Measurements from ENCODE around the gene SUPT16H.

The SUPT16H gene

GRCh38 chr14:21408147-21408546 lies 24.3 kb upstream of the SUPT16H start:
- DNase-seq (ENCODE audit: extremely low read depth, low read depth), result no peak

GRCh38 chr14:21406213-21406612 lies 22.4 kb upstream of the SUPT16H start:
- TF ChIP-seq CTCF (IDR thresholded peaks at IDR 0.05; ENCODE audit: low read depth, low read length), result no peak
- no peak for DNase-seq (ENCODE audit: extremely low read depth, low read depth)

More at GRCh38 chr14:21408147-21408546, 24.3 kb upstream of the SUPT16H start:
- no peak for TF ChIP-seq CTCF (IDR thresholded peaks at IDR 0.05; ENCODE audit: low read depth, low read length)

GRCh38 chr14:21405097-21405496 lies 21.3 kb upstream of the SUPT16H start:
- TF ChIP-seq CTCF (IDR thresholded peaks at IDR 0.05; ENCODE audit: low read depth, low read length), result no peak
- DNase-seq (ENCODE audit: extremely low read depth, low read depth), result no peak

GRCh38 chr14:21399311-21399870 lies 15.6 kb upstream of the SUPT16H start:
- no peak for TF ChIP-seq CTCF (IDR thresholded peaks at IDR 0.05; ENCODE audit: low read depth, low read length)
- no peak for DNase-seq (ENCODE audit: extremely low read depth, low read depth)

- no peak for TF ChIP-seq CTCF (IDR thresholded peaks at IDR 0.05; ENCODE audit: low read depth, low read length)
- no peak for DNase-seq (ENCODE audit: extremely low read depth, low read depth)
Measured at GRCh38 chr14:21398901-21399300, 15.1 kb upstream of the SUPT16H start.

GRCh38 chr14:21395450-21395849 lies 11.6 kb upstream of the SUPT16H start:
- DNase-seq (ENCODE audit: extremely low read depth, low read depth), result no peak

More at GRCh38 chr14:21395450-21395849, 11.6 kb upstream of the SUPT16H start:
- TF ChIP-seq CTCF (IDR thresholded peaks at IDR 0.05; ENCODE audit: low read depth, low read length), result no peak
